CMK (cell line): ENCODE results near the gene UQCRHL.

Experiments
- DNase-seq: peaks from one replicate; pipeline ENCODE4 v3.0.0-alpha.2; 2010; ENCODE audit warnings: low read depth

UQCRHL gene

DNA sequence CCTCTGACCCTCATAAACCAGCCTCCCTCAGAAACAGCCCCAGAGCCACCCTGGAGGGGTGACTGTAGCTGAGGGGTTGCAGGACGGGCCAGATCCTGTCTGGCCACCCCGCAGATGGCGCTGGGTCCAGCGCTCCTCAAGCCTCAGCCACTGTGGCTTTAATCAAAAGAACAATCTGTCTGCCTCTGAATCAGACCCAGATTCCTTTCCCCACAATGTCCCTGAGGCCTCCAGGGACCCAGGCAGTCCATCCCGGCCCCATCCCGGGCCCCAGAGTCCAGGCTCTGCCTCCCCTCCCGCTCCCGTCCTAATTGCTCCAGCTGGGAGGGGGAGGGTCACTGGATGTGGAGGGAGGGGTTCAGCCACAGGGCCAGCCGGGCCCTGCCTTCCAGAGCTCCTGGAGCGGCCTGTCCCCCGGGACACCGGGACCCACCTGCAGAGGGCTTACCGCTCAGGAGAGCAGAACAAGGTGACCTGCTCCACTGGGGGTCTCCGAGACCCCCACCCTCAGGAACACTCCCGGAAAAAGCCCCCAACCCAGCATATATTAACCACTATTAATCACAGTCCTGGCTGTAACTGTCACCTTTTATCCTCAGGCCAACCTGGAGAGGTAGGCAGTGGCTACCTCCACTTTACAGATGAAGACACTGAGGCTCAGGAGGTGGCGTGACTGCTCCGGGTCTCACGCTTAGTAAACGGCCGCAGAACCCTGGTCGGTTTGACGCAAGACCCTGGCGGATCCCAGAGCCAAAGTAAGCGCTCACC, 49.7 kb downstream of the UQCRHL start:
- no peak for DNase-seq
